ENCODE measurements around the gene TPSB2.

The TPSB2 gene

GRCh38 chr16:1181404-1182315 is 48.3 kb downstream of the TPSB2 start:
- Histone ChIP-seq H3K9me3 (ENCODE audit: control insufficient read depth, low read depth, low read length) (no peaks in the 10 kb centered on the region), H3K9ac (ENCODE audit: low read length) (no peak overlapping the region), H3K36me3 (ENCODE audit: control insufficient read depth, low read depth, low read length) (no peaks in the 10 kb centered on the region), H3K4me1 (ENCODE audit: control insufficient read depth, low read depth, low read length) (no peaks in the 10 kb centered on the region), H3K4me3 (ENCODE audit: low read length) (no peak overlapping the region), H3K27me3 (ENCODE audit: control insufficient read depth, insufficient read depth, low read length) (no peaks in the 10 kb centered on the region), H3K27ac (ENCODE audit: low read length) (no peak overlapping the region)

GRCh38 chr16:1180549-1181403 is 49.2 kb downstream of the TPSB2 start:
- H3K36me3 ChIP-seq (ENCODE audit: control insufficient read depth, low read depth, low read length), result no peaks in the 10 kb centered on the region
- H3K27ac ChIP-seq (ENCODE audit: low read length), result no peak overlapping the region
- no peaks in the 10 kb centered on the region for H3K27me3 ChIP-seq (ENCODE audit: control insufficient read depth, insufficient read depth, low read length)
- H3K4me1 ChIP-seq (ENCODE audit: control insufficient read depth, low read depth, low read length), result no peaks in the 10 kb centered on the region
- no peak overlapping the region for H3K9ac ChIP-seq (ENCODE audit: low read length)
- H3K9me3 ChIP-seq (ENCODE audit: control insufficient read depth, low read depth, low read length), result no peaks in the 10 kb centered on the region
- H3K4me3 ChIP-seq (ENCODE audit: low read length), result no peak overlapping the region

Data from iPS-18a (cell line).